ENCODE measurements around the gene ULK4.
"Not testable (repeated sequence)": the region's sequence is repeated elsewhere in the genome, so short reads cannot be mapped to it uniquely, and the experiment has no call there.

ULK4 gene

DNA sequence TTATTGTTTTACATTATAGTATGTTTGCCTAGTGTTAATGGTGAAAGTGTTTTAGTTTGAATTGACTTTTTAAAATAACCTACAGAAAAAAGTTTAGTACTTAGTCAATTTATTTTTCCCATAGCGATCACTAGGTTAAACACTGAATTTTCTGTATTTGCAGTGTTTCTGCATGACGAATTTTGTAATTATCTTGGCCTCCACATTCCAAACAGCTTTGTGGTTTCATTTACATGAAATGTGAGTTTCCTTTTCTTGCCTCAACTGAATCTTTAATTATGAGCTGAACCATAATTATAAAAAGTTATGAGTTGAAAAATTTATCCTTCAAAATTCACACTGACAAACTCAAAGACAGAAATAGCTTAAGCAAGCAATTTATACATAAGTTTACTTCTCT is 527.1 kb downstream of the ULK4 start:
- no peak for DNase-seq (ENCODE audit: low spot score)

DNA sequence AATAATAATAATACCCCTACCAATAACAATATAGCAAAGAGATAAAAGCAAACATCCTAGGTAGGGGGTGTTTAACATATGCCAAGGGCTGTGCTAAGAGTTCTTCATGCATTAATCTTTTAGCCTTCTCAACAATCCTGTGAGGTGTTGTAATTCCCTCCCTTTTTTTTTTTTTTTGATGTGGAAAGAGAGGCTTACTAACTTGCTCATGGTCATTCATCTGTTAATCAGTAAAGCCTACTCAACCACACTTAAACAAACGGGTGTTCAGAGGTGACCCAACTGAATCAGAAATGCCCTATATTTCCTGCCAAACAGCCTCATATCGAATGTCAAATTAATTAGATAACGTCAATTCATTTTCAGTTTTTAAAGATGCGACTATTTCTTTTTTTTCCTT is 530.5 kb downstream of the ULK4 start:
- no peak for DNase-seq (ENCODE audit: low spot score)

DNA sequence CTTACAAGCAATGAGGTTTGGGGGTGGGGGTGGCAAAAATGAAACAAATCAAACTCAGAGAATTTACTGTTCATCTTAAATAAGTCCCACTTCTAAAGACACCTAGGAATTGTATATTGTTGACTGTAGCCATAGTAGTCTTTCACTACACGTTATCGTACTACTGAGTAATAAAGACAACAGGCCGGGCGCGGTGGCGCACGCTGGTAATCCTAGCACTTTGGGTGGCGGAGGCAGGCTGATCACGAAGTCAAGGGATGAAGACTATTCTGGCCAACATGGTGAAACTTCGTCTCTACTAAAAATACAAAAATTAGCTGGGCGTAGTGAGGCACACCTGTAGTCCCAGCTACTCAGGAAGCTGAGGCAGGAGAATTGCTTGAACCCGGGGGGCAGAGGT is 531.0 kb downstream of the ULK4 start:
- no peak for DNase-seq (ENCODE audit: low spot score)

DNA sequence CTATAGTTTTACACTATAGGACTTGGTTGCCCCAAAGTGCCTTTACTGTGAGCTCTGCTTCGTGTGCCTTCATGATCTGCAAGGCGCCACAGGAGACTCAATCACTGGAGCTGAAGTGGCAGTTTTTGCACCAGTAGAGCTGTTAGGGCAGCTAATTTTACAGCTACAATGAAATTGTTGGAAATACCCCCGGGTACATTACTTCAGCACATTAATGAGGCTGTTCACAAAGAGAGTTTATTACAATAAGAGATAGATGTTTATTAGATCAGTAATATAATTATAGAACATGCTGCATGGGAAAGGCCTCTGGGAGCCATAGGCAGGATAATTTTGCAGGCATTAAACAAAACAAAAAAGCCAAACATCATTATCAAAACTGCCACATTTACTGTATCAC is 531.5 kb downstream of the ULK4 start:
- no peak for DNase-seq (ENCODE audit: low spot score)

DNA sequence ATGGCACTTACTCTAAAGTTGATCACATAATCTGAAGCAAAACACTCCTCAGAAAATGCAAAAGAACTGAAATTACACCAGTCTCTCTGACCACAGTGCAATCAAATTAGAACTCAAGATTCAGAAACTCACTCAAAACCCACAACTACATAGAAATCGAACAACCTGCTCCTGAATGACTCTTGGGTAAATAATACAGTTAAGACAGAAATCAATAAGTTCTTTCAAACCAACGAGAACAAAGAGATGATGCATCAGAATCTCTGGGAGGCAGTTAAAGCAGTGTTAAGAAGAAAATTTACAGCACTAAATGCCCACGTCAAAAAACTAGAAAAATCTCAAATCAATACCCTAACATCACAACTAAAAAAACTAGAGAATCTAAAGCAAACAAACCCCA is 535.4 kb downstream of the ULK4 start:
- no peak for DNase-seq (ENCODE audit: low spot score)

DNA sequence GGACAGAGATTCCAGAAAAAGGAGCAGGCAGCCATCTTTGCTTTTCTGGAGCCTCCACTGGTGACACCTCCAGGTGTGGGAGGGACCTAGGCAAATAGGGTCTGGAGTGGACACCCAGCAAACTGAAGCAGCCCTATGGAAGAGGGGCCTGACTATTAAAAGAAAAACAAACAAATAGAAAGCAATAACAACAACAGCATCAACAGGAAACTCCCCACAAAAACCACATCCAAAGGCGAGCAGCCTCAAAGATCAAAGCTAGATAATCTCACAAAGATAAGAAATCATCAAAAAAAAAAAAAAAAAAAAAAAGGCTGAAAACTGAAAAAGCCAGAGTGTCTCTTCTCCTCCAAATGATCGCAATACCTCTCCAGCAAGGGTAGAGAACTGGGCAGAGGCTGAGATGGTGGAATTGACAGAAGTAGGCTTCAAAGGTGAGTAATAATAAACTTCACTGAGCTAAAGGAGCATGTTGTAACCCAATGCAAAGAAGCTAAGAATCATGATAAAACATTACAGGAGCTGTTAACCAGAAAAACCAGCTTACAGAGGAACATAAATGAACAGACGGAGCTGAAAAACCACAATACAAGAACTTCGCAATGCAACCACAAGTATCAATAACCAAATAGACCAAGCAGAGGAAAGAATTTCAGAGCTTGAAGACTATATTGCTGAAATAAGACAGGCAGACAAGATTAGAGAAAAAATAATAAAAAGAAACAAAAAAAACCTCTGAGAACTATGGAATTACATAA is 537.2 kb downstream of the ULK4 start:
- peak; percentile 24 for DNase-seq (ENCODE audit: low spot score)

DNA sequence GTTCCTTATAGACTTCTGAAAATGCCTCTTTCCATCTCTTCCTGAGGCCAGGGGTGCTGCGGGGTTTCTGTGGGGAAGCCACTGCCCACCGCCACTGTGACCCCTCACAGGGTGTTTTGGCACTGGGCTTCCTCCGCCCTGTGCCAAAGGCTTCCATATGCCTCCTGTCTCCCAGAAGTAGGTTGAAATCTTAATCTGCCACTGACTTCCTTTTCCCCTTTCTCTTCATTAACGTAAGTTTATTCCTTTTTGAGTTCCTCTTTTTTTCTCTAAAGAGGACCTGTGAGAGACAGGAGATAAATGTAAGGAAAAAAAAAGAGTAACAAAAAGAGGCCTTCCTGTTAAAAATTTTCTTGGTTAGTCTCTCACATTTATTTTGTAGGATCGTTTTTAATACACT is 542.1 kb downstream of the ULK4 start:
- DNase-seq (ENCODE audit: low spot score): no peak

DNA sequence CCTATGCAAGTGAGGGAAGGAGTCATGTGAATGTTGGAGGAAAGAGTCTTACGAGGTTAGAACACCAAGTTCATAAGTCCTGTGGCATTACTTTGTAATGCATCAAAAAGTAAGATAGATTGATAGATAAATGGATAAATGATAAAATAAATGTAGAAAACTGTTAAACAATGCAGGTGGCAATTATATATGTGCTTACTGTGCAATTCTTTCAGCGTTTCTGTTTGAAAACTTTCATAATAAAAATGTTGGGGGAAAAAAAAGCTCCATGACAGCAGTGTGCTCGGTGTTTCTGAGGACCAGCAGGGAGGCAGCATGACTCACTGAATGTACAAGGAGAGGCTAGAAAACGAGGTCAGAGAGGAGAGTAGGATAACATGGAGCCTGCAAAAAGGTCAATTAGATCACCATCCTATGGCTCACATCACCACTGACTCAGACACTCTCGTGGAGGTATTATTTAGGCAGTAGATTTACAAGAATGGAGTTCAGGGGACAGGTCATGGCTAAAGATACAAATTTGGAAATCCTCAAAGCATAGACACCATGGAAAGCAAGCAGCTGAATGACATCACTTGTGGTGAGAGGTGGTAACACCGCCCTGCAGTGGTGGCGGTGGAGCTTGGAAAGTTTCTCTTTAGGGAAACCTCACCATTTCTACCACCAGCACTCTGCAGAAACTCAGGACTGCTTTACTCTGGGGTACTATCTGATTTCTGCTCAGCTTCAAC is 542.8 kb downstream of the ULK4 start:
- DNase-seq (ENCODE audit: low spot score): peak; percentile 31

DNA sequence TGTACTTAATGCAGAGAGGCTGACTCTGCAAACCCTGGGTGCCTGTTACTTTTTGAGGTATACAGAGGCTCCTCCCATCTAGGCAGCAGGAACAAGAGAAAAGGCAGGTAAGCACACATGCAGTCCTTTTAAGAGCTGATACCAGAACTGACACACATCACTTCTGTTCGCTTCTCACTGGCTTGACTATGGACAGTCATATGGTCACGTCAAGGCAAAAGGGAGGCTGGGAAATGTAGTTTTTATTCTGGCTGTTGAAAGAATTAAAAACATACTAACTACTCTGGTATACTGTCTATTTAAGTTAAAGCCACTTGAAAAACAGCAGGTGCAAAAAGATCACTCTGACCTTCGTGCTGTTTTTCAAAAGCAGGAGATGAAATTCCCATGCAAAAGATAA is 544.3 kb downstream of the ULK4 start:
- no peak for DNase-seq (ENCODE audit: low spot score)

DNA sequence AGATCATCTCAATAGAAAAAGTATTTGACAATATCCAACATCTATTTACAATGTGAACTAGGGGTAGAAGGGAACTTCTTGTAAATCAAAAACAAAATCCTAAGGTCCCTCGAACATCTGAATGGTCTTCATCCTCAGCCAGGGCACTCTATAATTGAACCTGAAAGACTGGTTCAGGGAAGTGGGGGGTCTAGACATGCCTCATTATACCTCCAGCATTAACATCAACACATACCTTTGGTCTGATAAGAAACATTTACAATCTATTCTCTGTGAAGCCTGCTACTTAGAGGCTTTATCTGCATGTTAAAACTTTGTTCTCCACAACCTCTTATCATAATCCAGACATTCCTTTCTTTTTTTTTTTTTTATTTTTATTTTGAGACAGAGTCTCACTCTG is 550.8 kb downstream of the ULK4 start:
- no peak for DNase-seq (ENCODE audit: low spot score)

DNA sequence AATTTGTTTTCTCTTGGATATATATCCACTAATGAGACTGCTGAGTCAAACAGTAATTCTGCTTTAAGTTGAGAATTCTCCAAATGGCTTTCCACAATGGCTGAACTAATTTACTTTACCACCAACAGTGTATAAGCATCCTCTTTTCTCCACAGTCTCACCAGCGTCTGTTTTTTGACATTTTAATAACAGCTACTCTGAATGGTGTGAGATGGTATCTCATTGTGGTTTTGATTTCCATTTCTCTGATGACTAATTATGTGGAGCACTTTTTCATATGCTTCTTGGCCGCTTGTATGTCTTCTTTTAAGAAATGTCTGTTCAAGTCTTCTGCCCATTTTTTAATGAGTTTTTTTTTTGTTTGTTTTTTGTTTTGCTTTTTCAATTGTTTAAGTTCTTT is 556.4 kb downstream of the ULK4 start:
- DNase-seq (ENCODE audit: low spot score): peak; percentile 15

DNA sequence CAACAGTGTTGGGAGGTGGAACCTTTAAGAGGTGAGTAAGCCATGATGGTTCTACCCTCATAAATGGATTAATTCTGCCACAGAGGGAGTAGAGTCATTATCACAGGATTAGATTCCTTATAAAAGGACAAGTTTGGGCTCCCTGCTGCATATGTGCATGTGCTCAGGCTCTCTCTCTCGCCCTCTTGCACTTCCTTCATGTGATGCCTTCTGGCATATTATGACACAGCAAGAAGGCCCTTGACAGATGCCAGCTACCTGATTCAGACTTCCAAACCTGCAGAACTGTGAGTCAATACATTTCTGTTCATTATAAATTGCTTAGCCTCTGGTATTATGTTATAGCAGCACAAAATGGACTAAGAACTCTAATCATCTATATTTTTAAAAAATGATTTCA is 557.3 kb downstream of the ULK4 start:
- no peak for DNase-seq (ENCODE audit: low spot score)

DNA sequence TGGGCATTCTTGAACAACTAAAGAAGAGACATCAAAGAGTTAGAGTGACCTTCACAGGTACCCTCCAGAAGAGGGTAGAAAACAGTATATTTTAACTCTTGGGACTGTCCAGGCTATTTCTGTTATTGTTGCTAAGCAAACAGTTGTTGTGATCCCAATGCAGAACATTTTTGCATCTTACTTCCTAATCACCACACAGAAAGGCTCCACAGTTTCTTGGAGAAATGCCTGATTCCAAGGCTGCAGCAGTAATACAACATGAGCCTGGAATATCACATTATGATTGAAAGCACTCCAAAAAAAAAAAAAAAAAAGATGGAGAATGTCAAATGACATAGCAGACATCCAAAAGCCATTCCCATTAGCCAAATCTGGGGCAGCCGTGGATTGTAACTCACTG is 567.0 kb downstream of the ULK4 start:
- no peak for DNase-seq (ENCODE audit: low spot score)

DNA sequence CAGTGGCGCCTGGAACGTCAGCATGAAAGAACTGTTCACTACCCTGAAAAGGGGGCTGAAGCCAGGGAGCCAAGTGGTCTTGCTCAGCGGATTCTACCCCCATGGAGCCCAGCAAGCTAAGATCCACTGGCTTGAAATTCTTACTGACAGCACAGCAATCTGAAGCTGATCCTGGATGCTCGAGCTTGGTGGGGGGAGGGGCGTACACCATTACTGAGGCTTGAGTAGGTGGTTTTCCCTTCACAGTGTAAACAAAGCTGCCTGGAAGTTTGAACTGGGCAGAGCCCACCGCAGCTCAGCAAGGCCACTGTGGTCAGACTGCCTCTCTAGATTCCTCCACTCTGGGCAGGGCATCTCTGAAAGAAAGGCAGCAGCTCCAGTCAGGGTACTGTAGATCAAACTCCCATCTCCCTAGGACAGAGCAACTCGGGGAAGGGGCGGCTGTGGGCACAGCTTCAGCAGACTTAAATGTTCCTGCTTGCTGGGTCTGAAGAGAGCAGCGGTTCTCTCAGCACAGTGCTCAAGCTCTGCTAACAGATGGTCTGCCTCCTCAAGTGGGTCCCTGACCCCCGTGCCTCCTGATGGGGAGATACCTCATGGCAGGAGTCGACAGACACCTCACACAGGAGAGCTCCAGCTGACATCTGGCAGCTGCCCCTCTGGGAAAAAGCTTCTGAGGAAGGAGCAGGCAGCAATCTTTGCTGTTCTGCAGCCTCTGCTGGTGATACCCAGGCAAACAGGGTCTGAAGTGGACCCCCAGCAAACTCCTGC is 591.0 kb downstream of the ULK4 start:
- not testable (repeated sequence) for DNase-seq (ENCODE audit: low spot score)

DNA sequence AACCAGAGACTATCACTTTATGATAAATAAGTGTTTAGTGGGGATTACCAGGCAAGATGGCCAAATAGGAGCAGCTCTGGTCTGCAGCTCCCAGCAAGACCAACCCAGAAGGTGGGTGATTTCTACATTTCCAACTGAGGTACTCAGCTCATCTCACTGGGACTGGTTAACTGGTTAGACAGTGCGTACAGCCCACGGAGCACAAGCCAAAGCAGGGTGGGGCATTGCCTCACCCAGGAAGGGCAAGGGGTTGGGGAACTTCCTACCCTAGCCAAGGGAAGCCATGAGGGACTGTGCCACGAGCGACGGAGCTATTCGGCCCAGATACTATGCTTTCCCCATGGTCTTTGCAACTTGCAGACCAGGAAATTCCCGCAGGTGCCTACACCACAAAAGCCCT is 591.6 kb downstream of the ULK4 start:
- no peak for DNase-seq (ENCODE audit: low spot score)

DNA sequence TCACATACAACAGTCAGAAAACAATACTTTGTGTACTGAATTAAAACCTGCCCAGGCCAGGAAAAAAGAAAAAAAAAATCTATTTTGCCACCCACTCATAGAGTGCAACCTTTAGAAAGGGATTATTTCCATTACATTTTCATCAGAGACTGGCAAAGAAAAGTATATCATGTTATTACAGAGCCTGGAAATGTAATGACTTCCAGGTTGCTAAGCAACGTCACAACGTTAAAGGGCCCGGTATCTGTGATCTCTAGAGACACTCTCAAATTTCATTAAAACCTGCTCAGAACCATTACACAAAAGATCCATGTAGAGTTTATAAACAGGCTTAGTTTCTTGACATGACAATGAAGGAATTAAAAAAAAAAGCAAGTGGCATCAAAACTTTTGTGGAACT is 592.1 kb downstream of the ULK4 start:
- no peak for DNase-seq (ENCODE audit: low spot score)

DNA sequence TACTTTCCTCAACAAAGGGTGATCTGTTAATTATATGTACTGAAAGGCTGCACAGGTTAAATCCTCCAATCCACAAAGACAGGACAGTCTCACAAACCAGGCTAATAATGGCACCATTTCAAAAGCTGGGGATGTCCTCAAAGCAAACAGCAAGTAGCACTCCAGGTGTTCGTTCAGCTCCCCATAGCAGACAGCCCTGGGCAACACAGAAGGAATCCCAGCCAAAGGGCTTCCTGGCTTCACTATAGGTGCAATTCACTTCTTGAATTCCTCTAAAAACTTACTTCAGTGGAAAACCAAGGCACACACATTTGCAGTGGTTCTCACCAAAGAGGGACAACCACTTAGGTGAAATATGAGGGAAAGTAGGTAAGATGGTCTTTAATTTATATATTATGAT is 595.9 kb downstream of the ULK4 start:
- no peak for DNase-seq (ENCODE audit: low spot score)

DNA sequence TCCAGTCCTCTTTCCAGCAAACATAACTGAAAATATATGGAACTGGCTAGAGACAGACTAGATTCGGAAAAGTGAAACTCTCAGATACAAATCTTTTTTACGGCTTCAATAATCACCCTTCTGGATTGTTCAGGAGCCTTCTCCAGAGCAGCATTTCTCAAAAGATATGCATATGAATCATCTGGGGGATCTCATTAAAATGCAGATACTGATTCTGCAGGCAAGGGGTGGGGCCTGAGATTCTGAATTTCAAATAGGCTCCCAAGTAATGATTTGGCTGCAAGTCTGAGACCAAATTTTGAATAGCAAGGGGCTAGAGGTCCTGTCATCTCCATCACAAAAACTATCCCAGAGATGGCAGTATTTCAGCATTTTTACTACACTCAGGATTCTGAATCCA is 597.2 kb downstream of the ULK4 start:
- DNase-seq (ENCODE audit: low spot score): no peak

DNA sequence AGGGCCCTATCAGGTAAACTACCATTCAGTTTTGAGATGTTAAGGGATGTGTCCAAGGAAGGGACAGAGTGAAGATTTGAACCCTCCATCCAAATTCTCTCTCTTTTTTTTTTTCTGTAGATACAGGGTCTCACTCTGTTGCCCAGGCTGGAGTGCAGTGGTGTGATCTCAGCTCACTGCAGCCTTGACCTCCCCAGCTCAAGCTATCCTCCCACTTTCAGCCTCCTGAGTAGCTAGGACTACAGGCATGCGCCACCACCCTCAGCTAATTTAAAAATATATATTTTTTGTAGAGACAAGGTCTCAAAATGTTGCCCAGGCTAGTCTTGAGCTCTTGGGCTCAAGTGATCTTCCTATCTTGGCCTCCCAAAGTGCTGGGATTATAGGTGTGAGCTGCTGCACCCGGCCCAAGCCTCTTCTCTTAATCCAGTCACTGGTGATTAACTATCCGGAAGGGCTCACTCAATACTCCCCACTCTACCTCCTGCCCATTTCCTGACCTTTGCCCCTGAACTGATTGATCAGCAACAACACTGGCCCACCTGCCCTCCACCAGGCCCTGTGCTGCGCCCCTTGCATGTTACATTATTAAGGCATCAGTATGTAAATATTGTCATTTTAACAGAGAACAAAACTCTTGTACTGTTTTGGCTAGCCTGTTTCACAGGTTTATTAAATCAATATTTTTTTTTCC is 597.9 kb downstream of the ULK4 start:
- DNase-seq (ENCODE audit: low spot score): no peak

DNA sequence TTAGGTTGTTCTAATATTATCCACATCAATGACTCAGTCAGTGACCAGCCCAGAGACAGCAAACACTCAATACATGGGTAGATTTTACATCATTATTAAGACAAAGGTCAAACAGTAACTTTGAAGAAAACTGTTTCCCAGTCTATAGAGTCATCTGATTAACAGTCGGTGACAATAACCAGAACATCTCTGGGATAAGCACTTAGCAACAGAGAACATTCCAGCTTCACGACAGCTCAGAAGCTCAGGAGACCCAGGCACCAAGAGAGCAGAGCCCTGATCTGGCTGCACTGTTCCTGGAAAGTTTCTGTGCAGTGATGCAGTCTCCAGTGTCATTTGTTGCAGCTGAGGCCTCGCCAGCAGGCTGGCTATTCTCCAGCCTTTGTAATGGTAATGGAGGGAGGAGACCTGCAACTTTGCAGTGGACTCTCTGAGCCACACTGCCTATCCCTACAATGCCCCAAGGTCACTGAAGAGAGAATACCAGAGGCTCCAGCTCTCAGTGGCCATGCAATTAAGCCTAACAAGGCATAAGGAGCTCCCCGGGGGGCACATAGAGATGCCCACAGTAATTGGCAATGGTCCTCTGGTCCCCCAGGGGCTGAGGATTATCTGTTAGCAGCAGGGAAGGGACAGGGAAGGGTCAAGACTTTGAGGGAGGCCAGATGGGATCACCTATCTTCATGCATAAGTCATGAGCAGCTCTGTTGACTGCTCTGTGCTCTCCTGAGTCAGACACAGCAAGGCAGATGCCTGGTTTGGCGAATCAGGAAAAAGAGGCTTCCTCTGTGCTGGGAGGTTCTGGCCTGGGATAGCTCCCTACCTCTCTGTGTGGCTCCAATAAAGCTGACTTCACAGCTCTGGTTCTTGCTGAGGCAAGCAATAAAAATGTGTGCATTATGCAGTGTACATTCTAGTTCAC is 599.0 kb downstream of the ULK4 start:
- no peak for DNase-seq (ENCODE audit: low spot score)

DNA sequence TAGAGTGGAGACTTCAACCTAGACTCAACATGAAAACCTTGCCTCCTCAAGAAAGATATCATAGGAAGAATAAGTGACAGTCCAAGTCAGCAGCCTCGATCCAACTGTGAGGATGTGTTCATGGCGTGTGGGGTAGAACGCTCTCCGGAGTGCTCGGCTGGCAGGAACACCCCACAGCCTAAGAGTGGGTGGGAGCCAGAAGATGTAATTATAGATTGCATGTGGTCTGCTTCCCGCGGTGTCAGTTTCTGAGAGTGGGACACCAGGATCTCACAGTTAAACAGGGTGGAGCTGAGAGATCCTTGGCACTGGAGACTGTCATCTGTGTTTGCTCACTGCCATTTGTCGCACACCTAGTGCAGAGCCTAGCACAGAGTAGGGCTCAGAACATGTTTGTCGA is 604.6 kb downstream of the ULK4 start:
- DNase-seq (ENCODE audit: low spot score): no peak

All from activated CD4-positive, alpha-beta T cell treated with anti-CD3 and anti-CD28 coated beads, Interleukin-2, Interleukin-4, amounts not matched to agents 100 ng/mL and 50 ng/mL, durations not matched to agents 16 hours and 8 hours (primary cell).